OCI-LY3 (cell line): Measurements from ENCODE around the gene IFT52.

Experiments used
- CTCF ChIP-seq: fragments of 200-600, 300-600 bp; sonication (generic); IDR thresholded peaks from 2 replicates; pipeline ENCODE4 v1.5.1; 2014; ENCODE audit warnings: antibody characterized with exemption, low read length, low read depth
- EZH2phosphoT487 ChIP-seq: fragments of 200-600 bp; shearing (Covaris generic); IDR thresholded peaks from 2 replicates; pipeline ENCODE4 v1.6.1; 2018; ENCODE audit warnings: antibody characterized with exemption, mixed run types, low read depth

DNA sequence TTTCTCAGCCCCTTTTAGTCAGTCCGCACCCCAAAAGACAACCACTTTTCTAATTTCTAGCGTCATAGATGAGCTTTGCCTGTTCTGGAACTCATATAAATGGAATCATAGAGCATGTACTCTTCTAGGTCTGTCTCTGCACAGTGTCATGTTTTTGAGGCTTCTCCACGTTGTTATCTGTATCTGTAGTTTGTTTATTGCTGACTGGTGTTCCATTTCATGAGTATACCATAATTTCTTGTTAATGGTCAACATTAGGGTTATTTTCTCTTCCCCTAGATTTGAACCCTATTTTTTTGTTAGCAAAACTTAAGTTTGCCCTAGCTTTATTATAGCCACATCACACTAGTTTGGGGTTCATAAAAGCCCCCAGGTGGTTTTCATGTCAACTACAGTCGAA lies 48.1 kb upstream of the IFT52 start:
- TF ChIP-seq CTCF (no peak), EZH2phosphoT487 (no peak)
